H1 (cell line): Measurements from ENCODE around the gene MYDGF. TPM values are rescaled to one million over a fixed set of nuclear protein-coding genes. Genes with fewer than 3 reads are reported as not detected.
"Not testable (repeated sequence)": the region's sequence is repeated elsewhere in the genome, so short reads cannot be mapped to it uniquely, and the experiment has no call there.

Experiments
- CTCF ChIA-PET: fragments of 300-600 bp; sonication (Branson Sonifier 250); formaldehyde crosslinking; loops from one replicate; lab custom pipeline; 2021; ENCODE audit not compliant: partially characterized antibody; lab: Charles Lee
- POLR2A ChIA-PET: fragments of 300-600 bp; sonication (Branson Sonifier 250); formaldehyde crosslinking; loops from one replicate; lab custom pipeline; 2021; ENCODE audit warnings: inconsistent platforms; ENCODE audit not compliant: partially characterized antibody; lab: Charles Lee
- DNase-seq, 2 experiments: peaks; one replicate each; pipeline versions ENCODE4 v3.0.0 to v3.0.0-alpha.2; 2010 to 2022; ENCODE audit warnings: low spot score in 2 of 2, low read depth in 1 of 2, mixed read lengths in 1 of 2
- FAIRE-seq: peaks from 2 replicates; lab custom pipeline; 2011; peaks lifted over from hg19 to GRCh38; lab: Jason Lieb, UNC
- H2AFZ ChIP-seq: 2 replicates; pipeline ENCODE4 v1.8.1; 2012; ENCODE audit warnings: low read length, inconsistent platforms
- H2AK5ac ChIP-seq: 2 replicates; pipeline ENCODE4 v1.6.1; 2013; ENCODE audit warnings: low read depth, low read length
- H2BK120ac ChIP-seq: replicated peaks from 2 replicates; pipeline ENCODE3; 2013; ENCODE audit warnings: low read depth, low read length, inconsistent platforms
- H2BK12ac ChIP-seq: 2 replicates; pipeline ENCODE4 v1.6.1; 2013; ENCODE audit warnings: low read depth, low read length
- H2BK15ac ChIP-seq: 2 replicates; pipeline ENCODE4 v1.6.1; 2013; ENCODE audit warnings: low read length
- H2BK20ac ChIP-seq: 2 replicates; pipeline ENCODE4 v1.6.1; 2013; ENCODE audit warnings: low read length
- H2BK5ac ChIP-seq: 2 replicates; pipeline ENCODE4 v1.6.1; 2013; ENCODE audit warnings: low read depth, low read length
- H3K14ac ChIP-seq: 2 replicates; pipeline ENCODE4 v1.6.1; 2013; ENCODE audit warnings: inconsistent platforms; ENCODE audit not compliant: insufficient read length
- H3K18ac ChIP-seq: 2 replicates; pipeline ENCODE4 v1.6.1; 2013; ENCODE audit warnings: low read length; ENCODE audit errors: extremely low read depth
- H3K23ac ChIP-seq: 2 replicates; pipeline ENCODE4 v1.6.1; 2013; ENCODE audit warnings: inconsistent platforms; ENCODE audit not compliant: insufficient read length
- H3K23me2 ChIP-seq: 2 replicates; pipeline ENCODE4 v1.6.1; 2013; ENCODE audit warnings: low read depth, low read length
- H3K27ac ChIP-seq: 2 replicates; pipeline ENCODE4 v1.6.1; 2011; ENCODE audit warnings: low read depth, low read length, inconsistent platforms
- H3K27me3 ChIP-seq, 4 experiments: replicated peaks in 1 of 4; 1 replicate in 1 of 4; 2 replicates in 3 of 4; pipeline versions ENCODE4 v1.6.1 to v1.8.1; 2011 to 2013; ENCODE audit warnings: low read length in 3 of 4, mild to moderate bottlenecking in 3 of 4, inconsistent platforms in 2 of 4, mixed read lengths in 2 of 4, moderate library complexity in 1 of 4; ENCODE audit not compliant: control insufficient read depth in 3 of 4, insufficient read depth in 3 of 4; ENCODE audit errors: extremely low read depth in 1 of 4
- H3K36me3 ChIP-seq, 4 experiments: 2 replicates each; pipeline versions ENCODE4 v1.6.1 to v1.8.1; 2011 to 2013; ENCODE audit warnings: mild to moderate bottlenecking in 4 of 4, low read length in 3 of 4, moderate library complexity in 2 of 4, control low read depth in 1 of 4, inconsistent platforms in 1 of 4; ENCODE audit not compliant: insufficient read depth in 4 of 4, control insufficient read depth in 2 of 4
- H3K4ac ChIP-seq: replicated peaks from 2 replicates; pipeline ENCODE3; 2013; ENCODE audit warnings: low read length, low read depth, mixed read lengths, inconsistent platforms; ENCODE audit not compliant: insufficient read length
- H3K4me1 ChIP-seq, 4 experiments: replicated peaks in 1 of 4; 1 replicate in 1 of 4; 2 replicates in 3 of 4; pipeline versions ENCODE4 v1.6.1 to v1.8.1; 2011 to 2013; ENCODE audit warnings: low read length in 3 of 4, inconsistent platforms in 2 of 4, mixed read lengths in 1 of 4; ENCODE audit not compliant: insufficient read depth in 4 of 4, control insufficient read depth in 3 of 4
- H3K4me2 ChIP-seq, 2 experiments: 2 replicates each; pipeline versions ENCODE4 v1.6.1 to v1.8.1; 2011 to 2013; ENCODE audit warnings: low read depth in 2 of 2, low read length in 2 of 2, control low read depth in 1 of 2, inconsistent platforms in 1 of 2, mild to moderate bottlenecking in 1 of 2; ENCODE audit not compliant: insufficient read depth in 1 of 2
- H3K4me3 ChIP-seq, 4 experiments: fragments of 200-600, 300-600 bp in 1 of 4; sonication (generic), shearing (Covaris generic), sonication (Bioruptor Twin) in 1 of 4; 2 replicates each; pipeline versions ENCODE4 v1.5.1 to v1.8.1; 2011 to 2016; ENCODE audit warnings: low read length in 4 of 4, low read depth in 3 of 4, control low read depth in 2 of 4, inconsistent platforms in 2 of 4, mild to moderate bottlenecking in 2 of 4, mixed read lengths in 1 of 4, moderate library complexity in 1 of 4; ENCODE audit not compliant: insufficient read depth in 2 of 4; ENCODE audit errors: extremely low read depth in 1 of 4
- H3K56ac ChIP-seq: replicated peaks from 2 replicates; pipeline ENCODE3; 2013; ENCODE audit warnings: low read depth, mild to moderate bottlenecking, mixed read lengths, low read length, inconsistent platforms; ENCODE audit not compliant: insufficient read length
- H3K79me1 ChIP-seq: 2 replicates; pipeline ENCODE4 v1.6.1; 2013; ENCODE audit warnings: low read depth, low read length, control low read depth
- H3K79me2 ChIP-seq, 2 experiments: 2 replicates each; pipeline versions ENCODE4 v1.6.1 to v1.8.1; 2012 to 2013; ENCODE audit warnings: low read length in 2 of 2, mild to moderate bottlenecking in 2 of 2, inconsistent platforms in 1 of 2; ENCODE audit not compliant: insufficient read depth in 2 of 2, control insufficient read depth in 1 of 2
- H3K9ac ChIP-seq, 4 experiments: replicated peaks in 1 of 4; 1 replicate in 1 of 4; 2 replicates in 3 of 4; pipeline versions ENCODE4 v1.6.1 to v1.8.1; 2011 to 2013; ENCODE audit warnings: low read depth in 3 of 4, low read length in 3 of 4, control low read depth in 2 of 4, mild to moderate bottlenecking in 2 of 4, moderate library complexity in 2 of 4, inconsistent platforms in 1 of 4; ENCODE audit errors: extremely low read depth in 1 of 4
- H3K9me3 ChIP-seq, 2 experiments: 2 replicates each; pipeline versions ENCODE4 v1.6.1 to v1.8.1; 2012 to 2013; ENCODE audit warnings: mild to moderate bottlenecking in 2 of 2, moderate library complexity in 2 of 2, control low read depth in 1 of 2, inconsistent platforms in 1 of 2, low read depth in 1 of 2, low read length in 1 of 2, mixed read lengths in 1 of 2; ENCODE audit not compliant: insufficient read depth in 2 of 2
- H4K20me1 ChIP-seq, 2 experiments: replicated peaks in 1 of 2; 2 replicates each; pipeline versions ENCODE3 to v1.8.1; 2011 to 2013; ENCODE audit warnings: inconsistent platforms in 2 of 2, low read length in 2 of 2, mild to moderate bottlenecking in 1 of 2; ENCODE audit not compliant: insufficient read depth in 2 of 2, control insufficient read depth in 1 of 2
- H4K5ac ChIP-seq: 2 replicates; pipeline ENCODE4 v1.6.1; 2013; ENCODE audit warnings: low read length, low read depth, mixed read lengths, inconsistent platforms; ENCODE audit not compliant: insufficient read length
- H4K8ac ChIP-seq: 2 replicates; pipeline ENCODE4 v1.8.0; 2013; ENCODE audit warnings: mild to moderate bottlenecking, moderate library complexity, low read length, inconsistent platforms; ENCODE audit not compliant: insufficient read depth; ENCODE audit errors: extremely low read depth
- H4K91ac ChIP-seq: replicated peaks from 2 replicates; pipeline ENCODE3; 2013; ENCODE audit warnings: low read length, mixed read lengths, inconsistent platforms; ENCODE audit not compliant: insufficient read length
- WGBS, 2 experiments: shearing (Covaris generic) in 1 of 2; methylation state at CpG; one replicate each; pipeline versions ENCODE4 v1.1.6 to v1.1.7; 2013 to 2015; ENCODE audit warnings: low lambda C conversion rate in 2 of 2, mixed read lengths in 2 of 2, inconsistent platforms in 1 of 2, low coverage in 1 of 2, missing lambda C conversion rate in 1 of 2; ENCODE audit not compliant: insufficient replicate concordance in 2 of 2, insufficient coverage in 1 of 2, insufficient read length in 1 of 2; ENCODE audit errors: extremely low coverage in 1 of 2, missing lambda C conversion rate in 1 of 2; 5-methylcytosine and 5-hydroxymethylcytosine counted together
- polyA plus RNA-seq, 7 experiments: library from polyadenylated mRNA; depleted of rRNA in 3 of 7; stranded (reverse) in 5 of 7; unstranded in 2 of 7; fragments of >200 nt in 5 of 7; fragments of 200-250 nt in 2 of 7; gene quantifications; 1 replicate in 5 of 7; 2 replicates in 1 of 7; 4 replicates in 1 of 7; pipeline versions ENCODE4 v1.2.1 to v1.2.3, GENCODE V29; 2011 to 2013; ENCODE audit warnings: missing spikeins in 2 of 7, mixed read lengths in 2 of 7
- total RNA-seq: library from RNA; stranded (reverse); fragmentation: NEBNext Ultra II Directional; extraction: Animal tissue kit (Norgen Biotek cat#: 25700); gene quantifications from 2 replicates; pipeline ENCODE4 v1.2.1, GENCODE V29; 2021

The MYDGF gene
- total and polyA plus RNA-seq, 2 of the 8 experiments (the other 6 are each of a cell fraction or from before 2014, with no cell fraction given), result 40.6 to 51.1 TPM

- H2AFZ ChIP-seq, H2BK5ac ChIP-seq, H3K27me3 ChIP-seq, FAIRE-seq, H2BK15ac ChIP-seq, H2BK12ac ChIP-seq, H3K23ac ChIP-seq, DNase-seq, H2AK5ac ChIP-seq, H3K79me1 ChIP-seq, H4K5ac ChIP-seq, H3K4me2 ChIP-seq, H3K18ac ChIP-seq, H4K8ac ChIP-seq, H2BK20ac ChIP-seq, H3K14ac ChIP-seq, H3K23me2 ChIP-seq, H3K9ac ChIP-seq, H3K79me2 ChIP-seq, H4K20me1 ChIP-seq, H4K91ac ChIP-seq, H3K27ac ChIP-seq, H3K9me3 ChIP-seq, H3K56ac ChIP-seq, H3K4me3 ChIP-seq, H3K4ac ChIP-seq, H2BK120ac ChIP-seq: not testable (repeated sequence)
- ChIA-PET CTCF (interaction anchor here (0.9 kb wide), 1 partner anchor 15 kb away, joined by 3 read pairs; no protein-coding TSS in a partner anchor), POLR2A (interaction anchor here (0.7 to 1.2 kb wide), 5 partner anchors 9 to 218 kb away, joined by 3 to 6 read pairs (median 3); no protein-coding TSS in a partner anchor)
- Histone ChIP-seq H3K4me1 (peaks cover 0 to 11% (median 8%) of the 10 kb centered on the region in 4 experiments; a peak in 6 of 7 replicates), H3K36me3 (peaks cover 0 to 15% (median 2%) of the 10 kb centered on the region in 4 experiments; a peak in 5 of 8 replicates)
- WGBS, 2 experiments, result 80% methylated on average over 4 of the region's 7 CpGs; no CpG with 5 or more reads in 1 of the 2 experiments
Observed at GRCh38 chr19:4680021-4680420, 9.9 kb upstream of the MYDGF start.
